ENCODE measurements around the gene EDC3. TPM values are rescaled to one million over a fixed set of nuclear protein-coding genes. Genes with fewer than 3 reads are reported as not detected.

Gene EDC3
- total RNA-seq, 2 donors from 2014 or later = 8.0 to 8.3 TPM

DNA sequence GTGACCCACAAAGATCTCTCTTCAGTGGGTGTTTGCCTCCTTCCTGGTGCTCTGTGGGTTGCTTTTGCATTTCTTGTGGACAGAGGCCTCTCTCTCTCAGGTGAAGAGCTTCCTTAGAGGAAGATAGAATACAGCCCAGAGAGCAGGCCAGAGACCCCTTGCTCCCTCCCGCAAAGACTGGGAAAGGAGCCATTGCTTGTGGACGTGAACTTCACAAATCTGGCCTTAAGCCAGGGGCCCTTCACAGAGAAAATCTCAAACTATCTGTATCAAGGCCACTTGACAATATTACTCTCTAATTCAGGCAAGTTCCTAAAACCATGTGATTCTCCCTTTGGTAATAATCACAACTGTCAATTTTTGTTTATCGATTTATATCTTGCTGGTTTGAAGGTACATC lies 110.6 kb downstream of the EDC3 start:
- H3K27ac ChIP-seq = no peak overlapping the region
- TF ChIP-seq, protein P1, sequence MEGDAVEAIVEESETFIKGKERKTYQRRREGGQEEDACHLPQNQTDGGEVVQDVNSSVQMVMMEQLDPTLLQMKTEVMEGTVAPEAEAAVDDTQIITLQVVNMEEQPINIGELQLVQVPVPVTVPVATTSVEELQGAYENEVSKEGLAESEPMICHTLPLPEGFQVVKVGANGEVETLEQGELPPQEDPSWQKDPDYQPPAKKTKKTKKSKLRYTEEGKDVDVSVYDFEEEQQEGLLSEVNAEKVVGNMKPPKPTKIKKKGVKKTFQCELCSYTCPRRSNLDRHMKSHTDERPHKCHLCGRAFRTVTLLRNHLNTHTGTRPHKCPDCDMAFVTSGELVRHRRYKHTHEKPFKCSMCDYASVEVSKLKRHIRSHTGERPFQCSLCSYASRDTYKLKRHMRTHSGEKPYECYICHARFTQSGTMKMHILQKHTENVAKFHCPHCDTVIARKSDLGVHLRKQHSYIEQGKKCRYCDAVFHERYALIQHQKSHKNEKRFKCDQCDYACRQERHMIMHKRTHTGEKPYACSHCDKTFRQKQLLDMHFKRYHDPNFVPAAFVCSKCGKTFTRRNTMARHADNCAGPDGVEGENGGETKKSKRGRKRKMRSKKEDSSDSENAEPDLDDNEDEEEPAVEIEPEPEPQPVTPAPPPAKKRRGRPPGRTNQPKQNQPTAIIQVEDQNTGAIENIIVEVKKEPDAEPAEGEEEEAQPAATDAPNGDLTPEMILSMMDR (IDR thresholded peaks at IDR 0.05) = no peak
- no peak for DNase-seq (ENCODE audit: low spot score)
- H3K4me3 ChIP-seq = no peak overlapping the region
- peaks cover 4% of the 10 kb centered on the region for H3K36me3 ChIP-seq
- H3K27me3 ChIP-seq = no peaks in the 10 kb centered on the region
- no peaks in the 10 kb centered on the region for H3K9me3 ChIP-seq
- peaks cover 0 to 13% of the 10 kb centered on the region in 2 donors for H3K4me1 ChIP-seq

DNA sequence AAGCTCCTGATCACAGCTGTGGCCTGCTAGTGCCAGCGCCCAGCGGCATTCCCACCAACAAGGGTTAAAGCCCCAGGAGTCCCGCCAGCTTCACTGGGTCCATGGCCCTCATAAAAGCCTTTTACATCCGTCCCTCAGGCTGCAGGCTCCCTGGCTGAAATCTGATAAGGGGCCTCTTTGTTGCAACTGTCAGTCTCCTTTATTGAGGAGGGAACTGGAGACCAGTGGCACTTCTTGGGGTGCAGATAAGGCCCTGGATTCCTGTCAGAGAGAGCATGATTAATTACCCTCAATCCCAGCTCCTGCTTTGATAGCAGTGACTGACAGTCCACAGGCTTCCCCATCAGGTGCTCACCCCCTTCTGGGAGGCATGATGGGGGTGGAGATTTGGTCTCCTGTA lies 111.0 kb downstream of the EDC3 start:
- Histone ChIP-seq H3K4me1 (peaks cover 0 to 13% of the 10 kb centered on the region in 2 donors), H3K27ac (no peak overlapping the region), H3K9me3 (no peaks in the 10 kb centered on the region), H3K4me3 (no peak overlapping the region), H3K36me3 (peaks cover 1% of the 10 kb centered on the region), H3K27me3 (no peaks in the 10 kb centered on the region)
- no peak for DNase-seq (ENCODE audit: low spot score)
- TF ChIP-seq, protein P1 (IDR thresholded peaks at IDR 0.05) = no peak

DNA sequence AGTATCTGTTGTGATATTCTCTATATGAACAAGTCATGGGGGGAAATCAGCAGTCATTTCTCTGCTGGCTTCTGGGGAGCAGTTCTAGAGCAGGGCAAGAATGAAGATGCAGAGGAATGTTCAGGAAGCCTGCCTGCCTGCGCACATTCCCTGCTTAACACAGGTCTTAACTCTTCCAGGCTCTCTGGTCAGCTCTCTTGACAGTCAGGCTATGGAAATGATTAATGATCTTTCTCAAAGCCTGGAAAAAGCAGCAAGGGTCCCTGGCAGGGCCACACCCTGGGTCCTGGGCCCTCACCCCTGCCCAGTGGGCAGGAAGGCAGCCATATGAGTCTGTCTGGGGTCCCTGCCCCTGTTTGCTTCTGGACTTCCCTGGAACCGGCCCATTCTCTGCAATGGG lies 111.6 kb downstream of the EDC3 start:
- Histone ChIP-seq H3K36me3 (no peaks in the 10 kb centered on the region), H3K9me3 (no peaks in the 10 kb centered on the region), H3K27me3 (no peaks in the 10 kb centered on the region), H3K27ac (no peak overlapping the region), H3K4me3 (no peak overlapping the region), H3K4me1 (peaks cover 0 to 10% of the 10 kb centered on the region in 2 donors)
- TF ChIP-seq, protein P1 (IDR thresholded peaks at IDR 0.05) = no peak
- DNase-seq (ENCODE audit: low spot score) = no peak

Other genes with a start within 250 kb of the EDC3 start
- gene UBL7, start 234.9 kb downstream of the EDC3 start, total RNA-seq = 10 to 100 TPM; 65.4 to 68.2 TPM
- gene ARID3B, start 154.8 kb downstream of the EDC3 start, total RNA-seq = 1 to 10 TPM; 1.8 to 3.5 TPM
- 10 to 100 TPM; 52.8 to 59.2 TPM for gene CLK3, start 80.2 kb downstream of the EDC3 start, total RNA-seq
- gene CYP1A1, start 29.5 kb upstream of the EDC3 start, total RNA-seq = 1 to 10 TPM in 1 of 2 donors, not detected in 1; 1.0 TPM
- not detected for gene CYP1A2, start 52.8 kb upstream of the EDC3 start, total RNA-seq
- gene CSK, start 86.1 kb upstream of the EDC3 start, total RNA-seq = 10 to 100 TPM; 25.6 to 26.8 TPM
- 10 to 100 TPM; 13.8 to 88.7 TPM for gene LMAN1L, start 116.8 kb upstream of the EDC3 start, total RNA-seq
- gene CPLX3, start 130.6 kb upstream of the EDC3 start, total RNA-seq = 10 to 100 TPM in 1 of 2 donors, 1 to 10 TPM in 1; 1.1 to 10.8 TPM
- gene ULK3, start 147.1 kb upstream of the EDC3 start, total RNA-seq = 10 to 100 TPM; 38.1 to 42.9 TPM
- gene SCAMP2, start 177.3 kb upstream of the EDC3 start, total RNA-seq = 10 to 100 TPM; 72.3 to 80.9 TPM
- 100 to 1,000 TPM in 1 of 2 donors, 10 to 100 TPM in 1; 59.3 to 131 TPM for gene MPI, start 194.0 kb upstream of the EDC3 start, total RNA-seq
- gene FAM219B, start 210.8 kb upstream of the EDC3 start, total RNA-seq = 10 to 100 TPM; 46.9 to 53.3 TPM
- 100 to 1,000 TPM; 399 to 869 TPM for gene COX5A, start 242.0 kb upstream of the EDC3 start, total RNA-seq

Measured in right atrium auricular region (tissue), 2 donors.